MCF 10A (cell line): ENCODE results near the gene NABP2. TPM values are rescaled to one million over a fixed set of nuclear protein-coding genes. Genes with fewer than 3 reads are reported as not detected.

ENCODE experiments used
- BruUV-seq: library from RNA; stranded (reverse); fragments of 400-500 nt; replicated peaks from 2 replicates; lab custom pipeline; 2021; lab: Mats Ljungman, UMichigan
- CTCF ChIA-PET: fragments of 300-600 bp; sonication (Branson Sonifier 250); formaldehyde crosslinking; extraction: SDS; loops from one replicate; lab custom pipeline; 2021; ENCODE audit warnings: antibody characterized with exemption, inconsistent platforms; lab: Yijun Ruan, JAX
- POLR2A ChIA-PET: fragments of 300-600, 350-650 bp; sonication (Branson Sonifier 250); formaldehyde crosslinking; extraction: SDS; loops from one replicate; lab custom pipeline; 2020; ENCODE audit warnings: antibody characterized with exemption, inconsistent platforms; lab: Yijun Ruan, JAX
- DNase-seq: peaks from one replicate; pipeline ENCODE4 v3.0.0-alpha.2; 2018; ENCODE audit not compliant: unreplicated experiment
- H3K27ac Mint-ChIP-seq: one replicate; pipeline ENCODE4 v1.8.0; 2022; ENCODE audit warnings: mild to moderate bottlenecking, low read depth, mixed read lengths; ENCODE audit not compliant: unreplicated experiment
- H3K27me3 Mint-ChIP-seq: one replicate; pipeline ENCODE4 v1.8.0; 2022; ENCODE audit warnings: mixed read lengths; ENCODE audit not compliant: insufficient read depth, unreplicated experiment
- H3K36me3 Mint-ChIP-seq: one replicate; pipeline ENCODE4 v1.8.0; 2022; ENCODE audit warnings: mild to moderate bottlenecking, moderate library complexity, mixed read lengths; ENCODE audit not compliant: insufficient read depth, unreplicated experiment
- H3K4me1 Mint-ChIP-seq: one replicate; pipeline ENCODE4 v1.8.0; 2022; ENCODE audit warnings: mixed read lengths; ENCODE audit not compliant: insufficient read depth, unreplicated experiment
- H3K4me3 Mint-ChIP-seq: one replicate; pipeline ENCODE4 v1.8.0; 2022; ENCODE audit warnings: mild to moderate bottlenecking, moderate library complexity, mixed read lengths; ENCODE audit not compliant: unreplicated experiment
- H3K9me3 Mint-ChIP-seq: one replicate; pipeline ENCODE4 v1.8.0; 2022; ENCODE audit warnings: mixed read lengths; ENCODE audit not compliant: unreplicated experiment
- intact Hi-C: fragments of 100-400 bp; cut with micrococcal nuclease; formaldehyde crosslinking; loops from 2 replicates; pipeline ENCODE4 v1.14.1; 2022
- total RNA-seq: library from RNA; stranded (reverse); gene quantifications from 2 replicates; pipeline ENCODE4 v1.2.3, GENCODE V29; 2022
- TF ChIP-seq, protein P1 (sequence below): fragments of 200-600 bp; IDR thresholded peaks from one replicate; pipeline ENCODE4 v1.8.0; 2022; ENCODE audit warnings: antibody characterized with exemption, mild to moderate bottlenecking; ENCODE audit not compliant: unreplicated experiment

The NABP2 gene
- total RNA-seq, 1 experiment from 2014 or later, result 53.3 TPM

- intact Hi-C loops, result no loop called here
- peaks cover 61% of the 10 kb centered on the region for H3K36me3 Mint-ChIP-seq
- no peaks in the 10 kb centered on the region for H3K4me1 Mint-ChIP-seq
- no peak for DNase-seq
- TF ChIP-seq, protein P1, sequence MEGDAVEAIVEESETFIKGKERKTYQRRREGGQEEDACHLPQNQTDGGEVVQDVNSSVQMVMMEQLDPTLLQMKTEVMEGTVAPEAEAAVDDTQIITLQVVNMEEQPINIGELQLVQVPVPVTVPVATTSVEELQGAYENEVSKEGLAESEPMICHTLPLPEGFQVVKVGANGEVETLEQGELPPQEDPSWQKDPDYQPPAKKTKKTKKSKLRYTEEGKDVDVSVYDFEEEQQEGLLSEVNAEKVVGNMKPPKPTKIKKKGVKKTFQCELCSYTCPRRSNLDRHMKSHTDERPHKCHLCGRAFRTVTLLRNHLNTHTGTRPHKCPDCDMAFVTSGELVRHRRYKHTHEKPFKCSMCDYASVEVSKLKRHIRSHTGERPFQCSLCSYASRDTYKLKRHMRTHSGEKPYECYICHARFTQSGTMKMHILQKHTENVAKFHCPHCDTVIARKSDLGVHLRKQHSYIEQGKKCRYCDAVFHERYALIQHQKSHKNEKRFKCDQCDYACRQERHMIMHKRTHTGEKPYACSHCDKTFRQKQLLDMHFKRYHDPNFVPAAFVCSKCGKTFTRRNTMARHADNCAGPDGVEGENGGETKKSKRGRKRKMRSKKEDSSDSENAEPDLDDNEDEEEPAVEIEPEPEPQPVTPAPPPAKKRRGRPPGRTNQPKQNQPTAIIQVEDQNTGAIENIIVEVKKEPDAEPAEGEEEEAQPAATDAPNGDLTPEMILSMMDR, result no peak
- ChIA-PET POLR2A (no interaction called here), CTCF (interaction anchor here (0.6 kb wide), 1 partner anchor 53 kb away, joined by 3 read pairs; no protein-coding TSS in a partner anchor)
- BruUV-seq, result no TSS peak
- no peaks in the 10 kb centered on the region for H3K27me3 Mint-ChIP-seq
- H3K9me3 Mint-ChIP-seq, result no peaks in the 10 kb centered on the region
- no peak overlapping the region for H3K27ac Mint-ChIP-seq
- H3K4me3 Mint-ChIP-seq, result no peak overlapping the region
Measured at GRCh38 chr12:56244494-56244893, 20.4 kb downstream of the NABP2 start.

- H3K4me3 Mint-ChIP-seq, result no peak overlapping the region
- no TSS peak for BruUV-seq
- H3K27me3 Mint-ChIP-seq, result no peaks in the 10 kb centered on the region
- no peaks in the 10 kb centered on the region for H3K4me1 Mint-ChIP-seq
- CTCF ChIA-PET, result interaction anchor here (0.5 to 1.7 kb wide), 4 partner anchors 10 to 381 kb away, joined by 3 to 5 read pairs (median 3); partner anchors contain the start of gene ANKRD52
- TF ChIP-seq, protein P1, result no peak
- POLR2A ChIA-PET, result interaction anchor here (0.6 kb wide), 1 partner anchor 10 kb away, joined by 3 read pairs; the partner anchor contains the start of gene ANKRD52
- no peak overlapping the region for H3K27ac Mint-ChIP-seq
- peaks cover 69% of the 10 kb centered on the region for H3K36me3 Mint-ChIP-seq
- intact Hi-C loops, result no loop called here
- DNase-seq, result no peak
- no peaks in the 10 kb centered on the region for H3K9me3 Mint-ChIP-seq
Measured at GRCh38 chr12:56247923-56248322, 23.8 kb downstream of the NABP2 start.

DNA sequence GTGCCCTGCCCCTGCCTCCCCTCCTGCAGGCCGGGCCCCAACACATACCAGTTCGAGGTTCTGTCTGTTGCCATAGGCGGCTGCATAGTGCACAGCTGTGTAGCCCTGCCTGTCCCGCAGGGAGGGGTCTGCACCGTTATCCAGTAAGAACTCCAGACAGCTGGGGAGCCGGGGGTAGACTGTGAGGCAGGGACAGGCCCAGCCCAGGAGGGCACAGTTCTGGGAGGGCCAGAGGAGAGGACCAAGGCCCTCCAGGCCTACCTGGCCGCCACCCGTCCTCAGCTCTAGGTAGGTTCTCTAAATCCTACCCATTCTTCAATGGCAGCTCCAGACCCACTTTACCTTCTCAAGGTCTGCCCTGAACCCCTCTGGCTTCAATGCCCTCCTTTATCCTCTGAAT is 24.6 kb downstream of the NABP2 start:
- BruUV-seq, result no TSS peak
- intact Hi-C loops, result no loop called here
- TF ChIP-seq, protein P1, result no peak
- Mint-ChIP-seq H3K4me3 (no peak overlapping the region), H3K27ac (no peak overlapping the region), H3K9me3 (no peaks in the 10 kb centered on the region), H3K36me3 (peaks cover 70% of the 10 kb centered on the region), H3K27me3 (no peaks in the 10 kb centered on the region), H3K4me1 (no peaks in the 10 kb centered on the region)
- CTCF ChIA-PET, result interaction anchor here (0.6 to 1.7 kb wide), 4 partner anchors 9 to 72 kb away, joined by 3 to 6 read pairs (median 4); partner anchors contain the start of gene ANKRD52
- DNase-seq, result no peak
- POLR2A ChIA-PET, result no interaction called here

GRCh38 chr12:56252649-56253048 is 28.5 kb downstream of the NABP2 start:
- intact Hi-C loops, result no loop called here
- BruUV-seq, result no TSS peak
- peaks cover 6% of the 10 kb centered on the region for H3K4me1 Mint-ChIP-seq
- ChIA-PET CTCF (interaction anchor here (0.5 to 1.0 kb wide), 3 partner anchors 19 to 254 kb away, joined by 3 to 5 read pairs (median 3); no protein-coding TSS in a partner anchor), POLR2A (interaction anchor here (0.6 kb wide), 1 partner anchor 16 kb away, joined by 3 read pairs; no protein-coding TSS in a partner anchor)
- no peaks in the 10 kb centered on the region for H3K27me3 Mint-ChIP-seq
- TF ChIP-seq, protein P1, result no peak
- DNase-seq, result no peak
- peaks cover 74% of the 10 kb centered on the region for H3K36me3 Mint-ChIP-seq
- no peak overlapping the region for H3K4me3 Mint-ChIP-seq
- no peak overlapping the region for H3K27ac Mint-ChIP-seq
- no peaks in the 10 kb centered on the region for H3K9me3 Mint-ChIP-seq
